Nephron (organoid): Measurements from ENCODE around the gene VWA1.
A peak's percentile ranks its signal among the peaks of the same experiment; 100 is the strongest.

Experiments
- H3K27ac Mint-ChIP-seq, 3 experiments: 2 replicates each; pipeline ENCODE4 v1.8.0; 2020; ENCODE audit warnings: mixed read lengths in 3 of 3, mild to moderate bottlenecking in 2 of 3, moderate library complexity in 1 of 3
- H3K27me3 Mint-ChIP-seq: 2 replicates; pipeline ENCODE4 v1.8.0; 2021; ENCODE audit warnings: low read depth, mild to moderate bottlenecking, moderate library complexity, mixed read lengths
- H3K36me3 Mint-ChIP-seq: 2 replicates; pipeline ENCODE4 v1.8.0; 2020; ENCODE audit warnings: low read depth, mixed read lengths
- H3K4me1 Mint-ChIP-seq: 2 replicates; pipeline ENCODE4 v1.8.0; 2020; ENCODE audit warnings: mixed read lengths
- H3K4me3 Mint-ChIP-seq, 3 experiments: 2 replicates each; pipeline ENCODE4 v1.8.0; 2020; ENCODE audit warnings: mild to moderate bottlenecking in 3 of 3, mixed read lengths in 3 of 3, moderate library complexity in 2 of 3
- H3K9me3 Mint-ChIP-seq: 2 replicates; pipeline ENCODE4 v1.8.0; 2020; ENCODE audit warnings: mixed read lengths
- CTCF ChIP-seq, 3 experiments: fragments of 200-600 bp; sonication (generic); IDR thresholded peaks; one replicate each; pipeline ENCODE4 v1.5.0; 2021; ENCODE audit warnings: antibody characterized with exemption in 3 of 3; ENCODE audit not compliant: unreplicated experiment in 3 of 3

VWA1 gene

GRCh38 chr1:1429671-1430073, 5.8 kb upstream of the VWA1 start:
- Mint-ChIP-seq H3K27me3 (no peaks in the 10 kb centered on the region), H3K9me3 (no peaks in the 10 kb centered on the region), H3K27ac (peak overlapping the region; percentile 95 to 99 (median 98)), H3K4me1 (peaks cover 32% of the 10 kb centered on the region), H3K36me3 (no peaks in the 10 kb centered on the region), H3K4me3 (peak overlapping the region; percentile 63 to 72 (median 67))
- no peak for TF ChIP-seq CTCF (IDR thresholded peaks at IDR 0.05; ENCODE audit: unreplicated experiment in 3 of 3)

GRCh38 chr1:1430114-1430982, 5.1 kb upstream of the VWA1 start:
- no peaks in the 10 kb centered on the region for H3K9me3 Mint-ChIP-seq
- no peaks in the 10 kb centered on the region for H3K36me3 Mint-ChIP-seq
- TF ChIP-seq CTCF (IDR thresholded peaks at IDR 0.05; ENCODE audit: unreplicated experiment in 3 of 3), result peak in 1 of 3 experiments; percentile 39
- peaks cover 37% of the 10 kb centered on the region for H3K4me1 Mint-ChIP-seq
- peak overlapping the region; percentile 95 to 99 (median 98) for H3K27ac Mint-ChIP-seq
- no peaks in the 10 kb centered on the region for H3K27me3 Mint-ChIP-seq
- H3K4me3 Mint-ChIP-seq, result peak overlapping the region; percentile 63 to 72 (median 67)

- no peak for TF ChIP-seq CTCF (IDR thresholded peaks at IDR 0.05; ENCODE audit: unreplicated experiment in 3 of 3)
- H3K4me1 Mint-ChIP-seq, result peaks cover 37% of the 10 kb centered on the region
- H3K9me3 Mint-ChIP-seq, result no peaks in the 10 kb centered on the region
- peak overlapping the region; percentile 34 to 45 (median 42) for H3K4me3 Mint-ChIP-seq
- no peaks in the 10 kb centered on the region for H3K36me3 Mint-ChIP-seq
- H3K27me3 Mint-ChIP-seq, result no peaks in the 10 kb centered on the region
- peak overlapping the region; percentile 95 to 99 (median 98) for H3K27ac Mint-ChIP-seq
These were observed 4.3 kb upstream of the VWA1 start for GRCh38 chr1:1430992-1431844.

GRCh38 chr1:1431845-1432273, 3.6 kb upstream of the VWA1 start:
- H3K4me3 Mint-ChIP-seq, result peak overlapping the region; percentile 41 to 76 (median 52)
- no peaks in the 10 kb centered on the region for H3K36me3 Mint-ChIP-seq
- H3K27ac Mint-ChIP-seq, result peak overlapping the region; percentile 90 to 97 (median 91)
- H3K4me1 Mint-ChIP-seq, result peaks cover 37% of the 10 kb centered on the region
- no peaks in the 10 kb centered on the region for H3K9me3 Mint-ChIP-seq
- TF ChIP-seq CTCF (IDR thresholded peaks at IDR 0.05; ENCODE audit: unreplicated experiment in 3 of 3), result no peak
- H3K27me3 Mint-ChIP-seq, result no peaks in the 10 kb centered on the region

GRCh38 chr1:1432274-1432950, 3.1 kb upstream of the VWA1 start:
- peak overlapping the region; percentile 41 to 76 (median 52) for H3K4me3 Mint-ChIP-seq
- no peaks in the 10 kb centered on the region for H3K36me3 Mint-ChIP-seq
- H3K4me1 Mint-ChIP-seq, result peaks cover 37% of the 10 kb centered on the region

More at GRCh38 chr1:1432274-1432950, 3.1 kb upstream of the VWA1 start:
- Mint-ChIP-seq H3K9me3 (no peaks in the 10 kb centered on the region), H3K27me3 (no peaks in the 10 kb centered on the region), H3K27ac (peak overlapping the region; percentile 90 to 97 (median 91))
- no peak for TF ChIP-seq CTCF (IDR thresholded peaks at IDR 0.05; ENCODE audit: unreplicated experiment in 3 of 3)
